HL-60/S4 (cell line): Measurements from ENCODE around the gene CAPZA2.

Source experiments
- in situ Hi-C: fragments of 300-500 bp; cut with MboI; formaldehyde crosslinking; loops from 2 replicates; pipeline ENCODE4 v1.14.3; 2022; ENCODE audit warnings: low sequenced_read_pairs

CAPZA2 gene

GRCh38 chr7:116861717-116862116 is 670 bp upstream of the CAPZA2 start:
- in situ Hi-C loops = no loop called here

GRCh38 chr7:116862951-116863670 is 724 bp downstream of the CAPZA2 start:
- in situ Hi-C loops = no loop called here

- in situ Hi-C loops = no loop called here
Observed at GRCh38 chr7:116863936-116864500, 1.6 kb downstream of the CAPZA2 start.

GRCh38 chr7:116871061-116871700 is 8.8 kb downstream of the CAPZA2 start:
- in situ Hi-C loops = no loop called here

GRCh38 chr7:116872026-116872425 is 9.6 kb downstream of the CAPZA2 start:
- in situ Hi-C loops = no loop called here

GRCh38 chr7:116873619-116874018 is 11.2 kb downstream of the CAPZA2 start:
- in situ Hi-C loops = no loop called here

- in situ Hi-C loops = no loop called here
Observed at GRCh38 chr7:116876664-116877442, 14.5 kb downstream of the CAPZA2 start.

GRCh38 chr7:116877443-116878217 is 15.2 kb downstream of the CAPZA2 start:
- in situ Hi-C loops = no loop called here

GRCh38 chr7:116884691-116885090 is 22.3 kb downstream of the CAPZA2 start:
- in situ Hi-C loops = no loop called here

GRCh38 chr7:116885724-116886123 is 23.3 kb downstream of the CAPZA2 start:
- in situ Hi-C loops = no loop called here

GRCh38 chr7:116886543-116887156 is 24.3 kb downstream of the CAPZA2 start:
- in situ Hi-C loops = no loop called here

GRCh38 chr7:116888895-116889294 is 26.5 kb downstream of the CAPZA2 start:
- in situ Hi-C loops = no loop called here

- in situ Hi-C loops = no loop called here
Observed at GRCh38 chr7:116895849-116896248, 33.5 kb downstream of the CAPZA2 start.

GRCh38 chr7:116897661-116898060 is 35.3 kb downstream of the CAPZA2 start:
- in situ Hi-C loops = no loop called here

GRCh38 chr7:116899308-116899707 is 36.9 kb downstream of the CAPZA2 start:
- in situ Hi-C loops = no loop called here

GRCh38 chr7:116901143-116901542 is 38.8 kb downstream of the CAPZA2 start:
- in situ Hi-C loops = no loop called here

- in situ Hi-C loops = no loop called here
Observed at GRCh38 chr7:116902867-116903266, 40.5 kb downstream of the CAPZA2 start.

GRCh38 chr7:116906391-116906790 is 44.0 kb downstream of the CAPZA2 start:
- in situ Hi-C loops = no loop called here

- in situ Hi-C loops = no loop called here
Observed at GRCh38 chr7:116910383-116910782, 48.0 kb downstream of the CAPZA2 start.

- in situ Hi-C loops = no loop called here
Observed at GRCh38 chr7:116911801-116912200, 49.4 kb downstream of the CAPZA2 start.
